ENCODE measurements around the gene RPRD1B. TPM values are rescaled to one million over a fixed set of nuclear protein-coding genes. Genes with fewer than 3 reads are reported as not detected.

Gene RPRD1B
- total and polyA plus RNA-seq, 2 of the 13 experiments (the other 11 are each of a cell fraction or from before 2014, with no cell fraction given), result 31.1 to 41.5 TPM

GRCh38 chr20:38073307-38074071, 39.9 kb downstream of the RPRD1B start (continued):
- no peak for TF ChIP-seq E2F2 (CRISPR knock-in tag; IDR thresholded peaks at IDR 0.05; ENCODE audit: borderline replicate concordance)
- TF ChIP-seq RFXANK (CRISPR knock-in tag; IDR thresholded peaks at IDR 0.05), result no peak
- TF ChIP-seq RBM39 (IDR thresholded peaks at IDR 0.05; ENCODE audit: low read depth, low read length, poor library complexity, severe bottlenecking), result no peak
- TF ChIP-seq E2F5 (CRISPR knock-in tag; conservative IDR thresholded peaks at IDR 0.05), result no peak
- TF ChIP-seq ZNF839 (CRISPR knock-in tag; IDR thresholded peaks at IDR 0.05; ENCODE audit: borderline replicate concordance), result no peak
- no peak for TF ChIP-seq HMGXB3 (CRISPR knock-in tag; IDR thresholded peaks at IDR 0.05; ENCODE audit: borderline replicate concordance)
- peak; percentile 61 for TF ChIP-seq RBM22 (optimal IDR thresholded peaks at IDR 0.05; ENCODE audit: low read length)
- no peak for TF ChIP-seq CBX2 (IDR thresholded peaks at IDR 0.05; ENCODE audit: low read depth, low read length)
- TF ChIP-seq CBX2 (CRISPR knock-in tag; IDR thresholded peaks at IDR 0.05; ENCODE audit: low read depth), result no peak
- TF ChIP-seq ARID5B (CRISPR knock-in tag; IDR thresholded peaks at IDR 0.05), result peak; percentile 32; the same call in 1 of the 2 replicates
- TF ChIP-seq NR2F2 (IDR thresholded peaks at IDR 0.05; ENCODE audit: borderline replicate concordance, low read depth), result no peak
- TF ChIP-seq SP140L (CRISPR knock-in tag; IDR thresholded peaks at IDR 0.05; ENCODE audit: borderline replicate concordance), result no peak
- no peak for TF ChIP-seq SKIL (CRISPR knock-in tag; IDR thresholded peaks at IDR 0.05; ENCODE audit: borderline replicate concordance)
- no peak for TF ChIP-seq GMEB2 (CRISPR knock-in tag; IDR thresholded peaks at IDR 0.05; ENCODE audit: low read depth)
